IMR-90 (cell line): Measurements from ENCODE around the gene HSBP1L1. TPM values are rescaled to one million over a fixed set of nuclear protein-coding genes. Genes with fewer than 3 reads are reported as not detected.

ENCODE experiments used
- ATAC-seq: fragments of 200-7000 bp; cut with Tn5 transposase; 2 replicates; pipeline ENCODE4 v1.9.1; 2020; ENCODE audit warnings: low read depth, mild to moderate bottlenecking, moderate library complexity
- BruUV-seq: library from RNA; stranded (reverse); fragments of 400-500 nt; replicated peaks from 2 replicates; lab custom pipeline; 2021; lab: Mats Ljungman, UMichigan
- CTCF ChIA-PET: fragments of 300-600 bp; formaldehyde crosslinking; extraction: SDS; loops from one replicate; lab custom pipeline; 2021; ENCODE audit warnings: antibody characterized with exemption; lab: Yijun Ruan, JAX
- POLR2A ChIA-PET: fragments of 300-600 bp; sonication (Branson Sonifier 250); formaldehyde crosslinking; loops from one replicate; lab custom pipeline; 2022; ENCODE audit warnings: antibody characterized with exemption; ENCODE audit not compliant: unreplicated experiment; lab: Charles Lee
- DNase-seq: peaks from one replicate; pipeline ENCODE4 v3.0.0; 2013
- H2AFZ ChIP-seq: replicated peaks from 2 replicates; pipeline ENCODE3; 2013; ENCODE audit warnings: low read length, mild to moderate bottlenecking; ENCODE audit not compliant: poor library complexity
- H2AK5ac ChIP-seq: 2 replicates; pipeline ENCODE4 v1.6.1; 2013; ENCODE audit warnings: low read depth, low read length, inconsistent platforms
- H2AK9ac ChIP-seq: replicated peaks from 2 replicates; pipeline ENCODE3; 2013; ENCODE audit warnings: mild to moderate bottlenecking, low read depth, low read length, moderate library complexity; ENCODE audit not compliant: poor library complexity
- H2BK120ac ChIP-seq: 2 replicates; pipeline ENCODE4 v1.6.1; 2013; ENCODE audit warnings: low read depth, low read length, inconsistent platforms
- H2BK15ac ChIP-seq: 3 replicates; pipeline ENCODE4 v1.6.1; 2013; ENCODE audit warnings: low read depth, low read length, inconsistent platforms
- H2BK20ac ChIP-seq: 2 replicates; pipeline ENCODE4 v1.6.1; 2013; ENCODE audit warnings: low read depth, mild to moderate bottlenecking, inconsistent platforms, low read length, moderate library complexity
- H2BK5ac ChIP-seq: 2 replicates; pipeline ENCODE4 v1.6.1; 2013; ENCODE audit warnings: mild to moderate bottlenecking, low read depth, low read length, inconsistent platforms; ENCODE audit not compliant: poor library complexity, severe bottlenecking
- H3K14ac ChIP-seq: replicated peaks from 2 replicates; pipeline ENCODE4 v1.6.1; 2013; ENCODE audit warnings: low read depth, low read length, inconsistent platforms
- H3K18ac ChIP-seq: 2 replicates; pipeline ENCODE4 v1.6.1; 2013; ENCODE audit warnings: low read depth, low read length, control low read depth
- H3K23ac ChIP-seq: 2 replicates; pipeline ENCODE4 v1.6.1; 2013; ENCODE audit warnings: low read depth, low read length, inconsistent platforms
- H3K27ac ChIP-seq: 2 replicates; pipeline ENCODE4 v1.5.1; 2013; ENCODE audit warnings: mild to moderate bottlenecking, control low read depth, low read length; ENCODE audit not compliant: insufficient read depth
- H3K27me3 ChIP-seq: 2 replicates; pipeline ENCODE4 v1.6.1; 2013; ENCODE audit warnings: low read length; ENCODE audit not compliant: control insufficient read depth, insufficient read depth
- H3K36me3 ChIP-seq: 2 replicates; pipeline ENCODE4 v1.6.1; 2013; ENCODE audit warnings: low read length, mixed read lengths; ENCODE audit not compliant: control insufficient read depth, insufficient read depth
- H3K4ac ChIP-seq: 2 replicates; pipeline ENCODE4 v1.6.1; 2013; ENCODE audit warnings: low read depth, low read length, inconsistent platforms
- H3K4me1 ChIP-seq: 2 replicates; pipeline ENCODE4 v1.6.1; 2013; ENCODE audit warnings: low read length, mixed read lengths; ENCODE audit not compliant: control insufficient read depth, insufficient read depth
- H3K4me2 ChIP-seq: 2 replicates; pipeline ENCODE4 v1.6.1; 2013; ENCODE audit warnings: low read depth, mild to moderate bottlenecking, control low read depth, low read length, moderate library complexity
- H3K4me3 ChIP-seq: 2 replicates; pipeline ENCODE4 v1.5.1; 2013; ENCODE audit warnings: low read depth, mild to moderate bottlenecking, control low read depth, low read length, moderate library complexity; ENCODE audit not compliant: insufficient read depth
- H3K56ac ChIP-seq: 2 replicates; pipeline ENCODE4 v1.6.1; 2013; ENCODE audit warnings: low read length, inconsistent platforms; ENCODE audit not compliant: insufficient read depth; ENCODE audit errors: extremely low read depth
- H3K79me1 ChIP-seq, 2 experiments: 2 replicates each; pipeline ENCODE4 v1.6.1; 2013; ENCODE audit warnings: low read length in 2 of 2, inconsistent platforms in 1 of 2, low read depth in 1 of 2
- H3K9ac ChIP-seq: 2 replicates; pipeline ENCODE4 v1.6.1; 2013; ENCODE audit warnings: low read depth, low read length, control low read depth
- H3K9me1 ChIP-seq: 2 replicates; pipeline ENCODE4 v1.6.1; 2013; ENCODE audit warnings: low read length, inconsistent platforms; ENCODE audit not compliant: insufficient read depth
- H3K9me3 ChIP-seq: 2 replicates; pipeline ENCODE4 v1.6.1; 2013; ENCODE audit warnings: low read length; ENCODE audit not compliant: control insufficient read depth, insufficient read depth
- H4K20me1 ChIP-seq: 2 replicates; pipeline ENCODE4 v1.6.1; 2013; ENCODE audit warnings: low read length, inconsistent platforms; ENCODE audit not compliant: insufficient read depth
- H4K5ac ChIP-seq: 2 replicates; pipeline ENCODE4 v1.6.1; 2013; ENCODE audit warnings: mild to moderate bottlenecking, low read depth, low read length, control low read depth
- H4K8ac ChIP-seq, 2 experiments: 2 replicates each; pipeline ENCODE4 v1.6.1; 2013; ENCODE audit warnings: low read depth in 2 of 2, low read length in 2 of 2, control low read depth in 1 of 2, inconsistent platforms in 1 of 2
- H4K91ac ChIP-seq: 2 replicates; pipeline ENCODE4 v1.6.1; 2013; ENCODE audit warnings: low read depth, low read length, inconsistent platforms; ENCODE audit not compliant: insufficient read depth
- BHLHE40 ChIP-seq: fragments of 150-350 bp; IDR thresholded peaks from 2 replicates; pipeline ENCODE4 v1.6.1; 2016; ENCODE audit warnings: mild to moderate bottlenecking, low read depth, low read length
- CEBPB ChIP-seq: IDR thresholded peaks from 2 replicates; pipeline ENCODE4 v1.6.1; 2012; ENCODE audit warnings: low read depth, low read length, improper control_type of control experiment
- CHD1 ChIP-seq: IDR thresholded peaks from 2 replicates; pipeline ENCODE4 v1.6.1; 2012; ENCODE audit warnings: low read depth, low read length, improper control_type of control experiment
- CTCF ChIP-seq: conservative IDR thresholded peaks from 2 replicates; pipeline ENCODE4 v1.5.1; 2012; ENCODE audit warnings: mild to moderate bottlenecking, low read depth, low read length, improper control_type of control experiment
- ELK1 ChIP-seq: fragments of 150-350 bp; IDR thresholded peaks from 2 replicates; pipeline ENCODE4 v1.6.1; 2016; ENCODE audit warnings: low read depth, mild to moderate bottlenecking, low read length, moderate library complexity, borderline replicate concordance
- FOS ChIP-seq: fragments of 150-350 bp; IDR thresholded peaks from 2 replicates; pipeline ENCODE4 v1.6.1; 2016; ENCODE audit warnings: low read depth, low read length
- MAFK ChIP-seq: IDR thresholded peaks from 2 replicates; pipeline ENCODE4 v1.6.1; 2012; ENCODE audit warnings: low read depth, low read length, improper control_type of control experiment
- MAZ ChIP-seq: IDR thresholded peaks from 2 replicates; pipeline ENCODE4 v1.6.1; 2012; ENCODE audit warnings: low read depth, mild to moderate bottlenecking, low read length, improper control_type of control experiment, moderate library complexity, borderline replicate concordance
- MXI1 ChIP-seq: IDR thresholded peaks from 2 replicates; pipeline ENCODE4 v1.6.1; 2012; ENCODE audit warnings: low read depth, mild to moderate bottlenecking, low read length, moderate library complexity, borderline replicate concordance
- POLR2A ChIP-seq: IDR thresholded peaks from 2 replicates; pipeline ENCODE4 v1.6.1; 2012; ENCODE audit warnings: mild to moderate bottlenecking, low read depth, low read length
- RAD21 ChIP-seq: IDR thresholded peaks from 2 replicates; pipeline ENCODE4 v1.6.1; 2012; ENCODE audit warnings: low read length, improper control_type of control experiment
- RCOR1 ChIP-seq: IDR thresholded peaks from 2 replicates; pipeline ENCODE4 v1.6.1; 2012; ENCODE audit warnings: mild to moderate bottlenecking, low read length, improper control_type of control experiment; ENCODE audit not compliant: insufficient replicate concordance
- RFX5 ChIP-seq: IDR thresholded peaks from 2 replicates; pipeline ENCODE4 v1.8.0; 2012; ENCODE audit warnings: low read depth, mild to moderate bottlenecking, low read length, moderate library complexity
- SMC3 ChIP-seq: fragments of 150-350 bp; IDR thresholded peaks from 2 replicates; pipeline ENCODE4 v1.6.1; 2016; ENCODE audit warnings: low read depth, mild to moderate bottlenecking, antibody characterized with exemption, low read length, moderate library complexity
- USF2 ChIP-seq: fragments of 150-350 bp; IDR thresholded peaks from 2 replicates; pipeline ENCODE4 v1.6.1; 2017; ENCODE audit warnings: mild to moderate bottlenecking, antibody characterized with exemption, low read length, low read depth
- WGBS, 2 experiments: methylation state at CpG; one replicate each; pipeline versions ENCODE4 v1.1.5 to v1.1.7; 2013; ENCODE audit warnings: missing lambda C conversion rate in 2 of 2; ENCODE audit not compliant: insufficient read length in 1 of 2; ENCODE audit errors: extremely low coverage in 2 of 2; 5-methylcytosine and 5-hydroxymethylcytosine counted together
- dilution Hi-C: fragments of 300-500 bp; cut with HindIII; formaldehyde crosslinking; loops from one replicate; pipeline ENCODE4 v1.14.3; 2018; ENCODE audit warnings: low sequenced_read_pairs; ENCODE audit not compliant: unreplicated experiment
- in situ Hi-C: fragments of 300-500 bp; cut with MboI; formaldehyde crosslinking; loops from 3 replicates; pipeline ENCODE4 v1.14.3; 2019; ENCODE audit warnings: low sequenced_read_pairs, inconsistent platforms, mixed read lengths
- intact Hi-C: fragments of 100-400 bp; cut with micrococcal nuclease; formaldehyde crosslinking; loops from 2 replicates; pipeline ENCODE4 v1.10.0; 2022
- polyA plus RNA-seq, 3 experiments: library from polyadenylated mRNA; depleted of rRNA; stranded (reverse); fragments of >200 nt; gene quantifications; 2 replicates each; pipeline ENCODE4 v1.2.3, GENCODE V29; 2012; ENCODE audit warnings: low replicate concordance in 1 of 3
- total RNA-seq: library from RNA; depleted of rRNA; stranded (reverse); fragments of >200 nt; gene quantifications from 2 replicates; pipeline ENCODE4 v1.2.3, GENCODE V29; 2012

HSBP1L1 gene
- total and polyA plus RNA-seq, 2 of the 4 experiments (the other 2 are of a cell fraction): 8.6 to 18.0 TPM

GRCh38 chr18:79922971-79923411, 41.5 kb upstream of the HSBP1L1 start:
- 100% methylated on average over 2 of the region's 17 CpGs; no CpG with 5 or more reads in 1 of the 2 experiments for WGBS, 2 experiments
- CTCF ChIA-PET: no interaction called here
- in situ Hi-C loops: no loop called here

More at GRCh38 chr18:79922971-79923411, 41.5 kb upstream of the HSBP1L1 start:
- Histone ChIP-seq H3K4me2 (no peak overlapping the region), H3K36me3 (peaks cover 36% of the 10 kb centered on the region), H2AK5ac (no peak overlapping the region), H2BK15ac (no peak overlapping the region), H3K9me3 (no peaks in the 10 kb centered on the region), H3K27ac (no peak overlapping the region), H4K20me1 (peaks cover 9% of the 10 kb centered on the region), H4K8ac (no peak overlapping the region), H3K4ac (no peak overlapping the region), H3K4me1 (no peaks in the 10 kb centered on the region), H4K5ac (no peak overlapping the region), H2AFZ (no peak overlapping the region), H3K14ac (no peak overlapping the region), H2BK5ac (no peak overlapping the region), H2AK9ac (no peak overlapping the region), H2BK20ac (no peak overlapping the region), H3K4me3 (no peak overlapping the region), H3K23ac (no peak overlapping the region), H3K9me1 (no peaks in the 10 kb centered on the region), H3K9ac (no peak overlapping the region), H3K18ac (no peak overlapping the region), H3K56ac (no peak overlapping the region), H3K27me3 (no peaks in the 10 kb centered on the region), H3K79me1 (peaks cover 12 to 38% of the 10 kb centered on the region in 2 experiments; a peak in 3 of 4 replicates), H2BK120ac (no peak overlapping the region), H4K91ac (no peak overlapping the region)
- dilution Hi-C loops (no loop called here), intact Hi-C loops (no loop called here)
- ATAC-seq: no peak
- DNase-seq: no peak
- no TSS peak for BruUV-seq
- TF ChIP-seq CHD1 (no peak), RAD21 (no peak), RCOR1 (no peak), ELK1 (no peak), CTCF (no peak), MAZ (no peak), SMC3 (no peak), BHLHE40 (no peak), POLR2A (no peak), USF2 (no peak), RFX5 (no peak), CEBPB (no peak), MAFK (no peak), FOS (no peak), MXI1 (no peak)
- POLR2A ChIA-PET: no interaction called here
